SU-DHL-6 (cell line): ENCODE measurements around the gene BMP6.

Experiments
- CTCF ChIP-seq: fragments of 200-600 bp; sonication (generic); IDR thresholded peaks from one replicate; pipeline ENCODE4 v1.5.1; 2017; ENCODE audit warnings: antibody characterized with exemption, mild to moderate bottlenecking, low read length, moderate library complexity; ENCODE audit not compliant: insufficient read depth, poor library complexity, severe bottlenecking
- EZH2phosphoT487 ChIP-seq: fragments of 200-600 bp; sonication (generic), shearing (Covaris generic); conservative IDR thresholded peaks from 2 replicates; pipeline ENCODE4 v1.6.1; 2018; ENCODE audit warnings: mild to moderate bottlenecking, antibody characterized with exemption, low read length, moderate library complexity, mixed read lengths

GRCh38 chr6:7916959-7917358 is 191.1 kb downstream of the BMP6 start:
- no peak for TF ChIP-seq CTCF
- no peak for TF ChIP-seq EZH2phosphoT487
